Prostate gland (tissue), 2 donors: ENCODE data around the gene PWP1. TPM values are rescaled to one million over a fixed set of nuclear protein-coding genes. Genes with fewer than 3 reads are reported as not detected.

Experiments used
- DNase-seq: peaks from one replicate; pipeline ENCODE4 v3.0.0-alpha.2; 2019; ENCODE audit warnings: low spot score
- H3K27ac ChIP-seq, 2 donors: fragments of 200-600 bp; sonication (generic); 2 replicates each; pipeline ENCODE4 v1.5.1; 2017 to 2019
- H3K27me3 ChIP-seq: fragments of 200-600 bp; sonication (generic); replicated peaks from 2 replicates; pipeline ENCODE4 v1.5.1; 2019; ENCODE audit not compliant: insufficient read depth
- H3K36me3 ChIP-seq, 2 donors: fragments of 200-600 bp; sonication (generic); 1 replicate in 1 of 2; 2 replicates in 1 of 2; pipeline versions ENCODE4 v1.5.1 to v1.8.1; 2017 to 2019
- H3K4me1 ChIP-seq: fragments of 200-600 bp; sonication (generic); replicated peaks from 2 replicates; pipeline ENCODE4 v1.5.1; 2019
- H3K4me3 ChIP-seq, 2 donors: fragments of 200-600 bp; sonication (generic); 2 replicates each; pipeline ENCODE4 v1.5.1; 2017 to 2019
- H3K9me3 ChIP-seq: fragments of 200-600 bp; sonication (generic); 2 replicates; pipeline ENCODE4 v1.5.1; 2017
- POLR2A ChIP-seq: fragments of 450-650 bp; IDR thresholded peaks from one replicate; pipeline ENCODE4 v1.6.1; 2016; ENCODE audit warnings: antibody characterized with exemption, mild to moderate bottlenecking
- POLR2AphosphoS5 ChIP-seq: sonication (generic); formaldehyde crosslinking; IDR thresholded peaks from one replicate; pipeline ENCODE4 v1.6.1; 2017; ENCODE audit warnings: antibody characterized with exemption
- WGBS: methylation state at CpG from one replicate; pipeline ENCODE4 v1.1.5; 2018; 5-methylcytosine and 5-hydroxymethylcytosine counted together
- intact Hi-C: fragments of 100-400 bp; cut with DNase I; formaldehyde crosslinking; loops from one replicate; pipeline ENCODE4 v1.14.2; 2022
- total RNA-seq, 2 donors: library from RNA; depleted of rRNA; stranded (reverse); fragments of >200 nt; gene quantifications; one replicate each; pipeline ENCODE4 v1.1.0, GENCODE V29; 2016
- TF ChIP-seq, protein P1 (sequence below), 4 experiments: fragments of 200-600 bp in 2 of 4; fragments of 450-650 bp in 2 of 4; sonication (generic) in 2 of 4; IDR thresholded peaks; 1 replicate in 3 of 4; 2 replicates in 1 of 4; pipeline ENCODE4 v1.5.1; 2016 to 2019; ENCODE audit warnings: antibody characterized with exemption in 4 of 4, mild to moderate bottlenecking in 2 of 4, moderate library complexity in 2 of 4

PWP1 gene
- total RNA-seq: 10 to 100 TPM; 49.1 to 55.2 TPM

DNA sequence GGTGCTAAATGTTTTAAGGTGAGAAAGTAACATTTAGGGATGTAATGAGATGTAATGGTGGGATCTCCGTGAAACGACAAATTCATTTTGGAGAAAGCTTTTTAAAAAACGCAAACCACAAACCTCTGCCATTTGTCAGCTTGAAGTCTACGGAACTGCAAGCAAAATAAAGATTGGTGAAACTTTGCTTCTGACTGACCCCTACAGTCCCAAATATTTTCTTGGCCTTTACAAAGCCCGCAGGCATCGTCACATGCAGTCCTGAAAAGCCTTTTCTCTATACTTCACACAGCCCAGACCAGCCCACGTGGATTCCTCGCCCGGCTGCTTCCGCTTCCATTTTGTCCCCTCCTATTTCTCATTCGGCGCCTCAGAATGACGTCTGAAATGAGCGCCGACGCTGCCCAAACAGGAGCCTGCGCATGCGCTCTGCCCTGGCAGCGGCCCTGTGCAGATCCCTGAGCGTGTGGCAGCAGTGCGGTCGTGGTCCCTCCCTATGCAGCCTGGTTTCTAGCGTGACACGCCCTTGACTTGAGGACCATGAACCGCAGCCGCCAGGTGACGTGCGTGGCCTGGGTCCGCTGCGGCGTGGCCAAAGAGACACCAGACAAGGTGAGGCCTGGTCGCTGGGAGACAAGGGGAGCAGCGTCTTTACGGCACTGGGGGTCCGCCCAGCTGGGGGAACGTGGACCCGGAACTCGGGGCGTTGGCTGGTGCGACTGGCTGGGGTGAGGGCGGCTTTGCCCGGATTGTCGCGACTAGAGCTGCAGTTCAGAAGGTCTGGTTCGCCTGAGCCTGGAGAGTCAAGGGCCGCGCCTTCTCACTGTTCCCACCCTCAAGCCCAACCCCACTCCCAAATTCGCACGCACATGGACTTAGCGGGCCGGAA lies at the start of gene PWP1:
PWP1 (plus strand) TSS at position 440 of the 889 bp plus-strand sequence; CDS start at position 541, 101 bp downstream.
- no peaks in the 10 kb centered on the region for H3K4me1 ChIP-seq
- H3K9me3 ChIP-seq: no peaks in the 10 kb centered on the region
- peaks cover 8% of the 10 kb centered on the region in 2 donors for H3K36me3 ChIP-seq
- DNase-seq: peak; percentile 94
- H3K27ac ChIP-seq: peak within 1 kb of the TSS; percentile 66 to 68
- peak within 1 kb of the TSS; percentile 66 to 86 for H3K4me3 ChIP-seq
- peak; percentile 99 for TF ChIP-seq POLR2AphosphoS5
- TF ChIP-seq, protein P1, sequence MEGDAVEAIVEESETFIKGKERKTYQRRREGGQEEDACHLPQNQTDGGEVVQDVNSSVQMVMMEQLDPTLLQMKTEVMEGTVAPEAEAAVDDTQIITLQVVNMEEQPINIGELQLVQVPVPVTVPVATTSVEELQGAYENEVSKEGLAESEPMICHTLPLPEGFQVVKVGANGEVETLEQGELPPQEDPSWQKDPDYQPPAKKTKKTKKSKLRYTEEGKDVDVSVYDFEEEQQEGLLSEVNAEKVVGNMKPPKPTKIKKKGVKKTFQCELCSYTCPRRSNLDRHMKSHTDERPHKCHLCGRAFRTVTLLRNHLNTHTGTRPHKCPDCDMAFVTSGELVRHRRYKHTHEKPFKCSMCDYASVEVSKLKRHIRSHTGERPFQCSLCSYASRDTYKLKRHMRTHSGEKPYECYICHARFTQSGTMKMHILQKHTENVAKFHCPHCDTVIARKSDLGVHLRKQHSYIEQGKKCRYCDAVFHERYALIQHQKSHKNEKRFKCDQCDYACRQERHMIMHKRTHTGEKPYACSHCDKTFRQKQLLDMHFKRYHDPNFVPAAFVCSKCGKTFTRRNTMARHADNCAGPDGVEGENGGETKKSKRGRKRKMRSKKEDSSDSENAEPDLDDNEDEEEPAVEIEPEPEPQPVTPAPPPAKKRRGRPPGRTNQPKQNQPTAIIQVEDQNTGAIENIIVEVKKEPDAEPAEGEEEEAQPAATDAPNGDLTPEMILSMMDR (IDR thresholded peaks at IDR 0.05): peak in 1 of 4 experiments; percentile 9
- TF ChIP-seq POLR2A: peak; percentile 50
- intact Hi-C loops: loop anchor here (10.0 kb wide), 1 partner anchor 829 kb away; the partner anchor contains the start of gene FICD
- H3K27me3 ChIP-seq: no peaks in the 10 kb centered on the region
- under 1% methylated on average over 50 of the region's 51 CpGs for WGBS

DNA sequence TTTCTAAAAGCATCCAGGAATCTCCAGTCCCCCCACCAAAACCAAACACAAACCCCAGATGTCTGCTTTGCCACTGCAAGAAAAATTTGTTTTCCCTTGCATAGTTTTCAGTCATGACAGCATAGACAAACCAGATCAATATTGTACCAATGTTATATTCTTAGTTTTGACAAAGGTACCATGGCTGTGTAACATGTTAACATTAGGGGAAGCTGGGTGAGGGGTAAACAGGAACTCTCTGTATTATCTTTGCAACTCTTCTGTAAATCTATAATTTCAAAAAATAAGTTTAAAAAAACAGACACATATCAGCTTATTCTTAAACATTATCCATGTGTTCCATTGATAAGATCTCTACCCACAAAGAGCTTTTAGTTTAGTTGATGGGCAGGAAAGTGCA lies 44.4 kb upstream of the PWP1 start:
- intact Hi-C loops: no loop called here
- DNase-seq: no peak
- TF ChIP-seq POLR2A (no peak), POLR2AphosphoS5 (no peak)
- TF ChIP-seq, protein P1 (IDR thresholded peaks at IDR 0.05): no peak
- H3K9me3 ChIP-seq: no peaks in the 10 kb centered on the region
- H3K27ac ChIP-seq: no peak overlapping the region
- no peaks in the 10 kb centered on the region for H3K4me1 ChIP-seq
- no peaks in the 10 kb centered on the region for H3K36me3 ChIP-seq
- H3K4me3 ChIP-seq: no peak overlapping the region
- H3K27me3 ChIP-seq: no peaks in the 10 kb centered on the region

DNA sequence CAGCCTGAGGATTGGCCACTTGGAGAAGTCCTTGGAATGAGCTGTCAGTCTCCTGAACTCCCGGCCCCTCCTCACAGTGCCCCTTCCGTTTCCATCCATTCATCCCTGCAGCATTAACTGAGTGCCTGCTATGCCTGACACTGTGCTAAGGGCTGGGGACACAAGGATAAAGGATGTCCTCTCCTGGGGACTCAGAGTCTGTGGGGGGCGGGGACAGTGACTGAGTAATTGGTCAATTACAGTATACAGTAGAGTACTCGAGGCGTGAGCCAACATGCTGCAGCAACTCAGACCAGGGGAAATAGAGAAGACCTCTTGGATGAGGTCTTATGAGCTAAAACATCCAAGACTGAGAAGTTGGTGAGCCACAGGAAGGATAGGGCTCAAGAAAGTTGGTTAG lies 43.4 kb upstream of the PWP1 start:
- intact Hi-C loops: no loop called here
- Histone ChIP-seq H3K27ac (no peak overlapping the region), H3K36me3 (no peaks in the 10 kb centered on the region), H3K4me3 (no peak overlapping the region), H3K9me3 (no peaks in the 10 kb centered on the region), H3K27me3 (no peaks in the 10 kb centered on the region), H3K4me1 (no peaks in the 10 kb centered on the region)
- whole genome bisulfite sequencing: 70% methylated on average over 5 of the region's 5 CpGs
- TF ChIP-seq POLR2AphosphoS5 (no peak), POLR2A (no peak)
- TF ChIP-seq, protein P1 (IDR thresholded peaks at IDR 0.05): no peak
- no peak for DNase-seq

DNA sequence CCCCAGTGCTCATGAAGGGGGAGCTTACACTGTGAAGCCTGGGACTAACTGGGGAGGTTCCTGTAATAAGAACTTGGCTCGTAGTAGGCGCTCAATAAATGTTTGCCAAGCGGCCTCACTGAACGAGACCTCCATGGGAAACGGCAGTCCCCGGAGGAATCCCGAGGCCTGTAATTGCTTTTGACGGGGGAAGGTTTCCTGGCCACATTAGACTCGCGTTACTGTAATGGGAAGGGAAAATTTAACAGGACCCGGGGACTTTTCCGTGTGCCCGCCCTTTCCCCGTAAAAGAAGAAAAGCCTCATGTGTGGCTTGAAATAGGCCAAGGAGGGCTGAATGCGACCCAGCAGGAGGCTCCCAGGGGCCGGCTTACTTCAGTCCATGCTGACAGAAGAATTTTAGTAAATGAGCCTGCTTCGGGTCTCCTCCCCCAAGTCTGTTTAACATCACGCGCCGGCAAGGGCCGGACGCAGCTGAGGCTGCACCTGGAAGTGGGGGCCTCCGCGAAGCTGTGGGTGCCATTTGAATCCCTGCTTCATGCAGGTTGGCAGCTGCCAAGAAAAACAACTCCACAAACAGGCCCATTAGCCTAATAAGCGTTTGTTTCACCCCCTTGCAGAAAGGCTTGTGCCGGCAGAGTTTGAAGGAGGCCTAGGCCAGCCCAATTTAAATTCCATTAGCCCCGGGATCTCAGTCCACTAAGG lies 39.8 kb upstream of the PWP1 start:
- Histone ChIP-seq H3K4me3 (no peak overlapping the region), H3K27ac (peak overlapping the region in 1 of 2 donors; percentile 16), H3K9me3 (no peaks in the 10 kb centered on the region), H3K4me1 (no peaks in the 10 kb centered on the region), H3K36me3 (no peaks in the 10 kb centered on the region), H3K27me3 (no peaks in the 10 kb centered on the region)
- no peak for TF ChIP-seq POLR2A
- TF ChIP-seq POLR2AphosphoS5: no peak
- TF ChIP-seq, protein P1 (IDR thresholded peaks at IDR 0.05): no peak
- intact Hi-C loops: no loop called here
- DNase-seq: no peak
- 27% methylated on average over 24 of the region's 27 CpGs for WGBS
